Astrocyte of the hippocampus (primary cell): ENCODE measurements around the gene THY1.
"Not testable (repeated sequence)": the region's sequence is repeated elsewhere in the genome, so short reads cannot be mapped to it uniquely, and the experiment has no call there.

Source experiments
- DNase-seq: peaks from one replicate; pipeline ENCODE4 v3.0.0; 2011; ENCODE audit warnings: low read depth, low spot score

The THY1 gene

GRCh38 chr11:119445850-119446249 is 22.9 kb upstream of the THY1 start:
- no peak for DNase-seq

GRCh38 chr11:119445379-119445778 is 22.4 kb upstream of the THY1 start:
- DNase-seq = no peak

- no peak for DNase-seq
Observed at GRCh38 chr11:119441898-119442243, 18.9 kb upstream of the THY1 start.

- no peak for DNase-seq
Observed at GRCh38 chr11:119438599-119438998, 15.6 kb upstream of the THY1 start.

GRCh38 chr11:119437521-119437920 is 14.5 kb upstream of the THY1 start:
- not testable (repeated sequence) for DNase-seq

- DNase-seq = no peak
Observed at GRCh38 chr11:119436711-119437110, 13.7 kb upstream of the THY1 start.

GRCh38 chr11:119436093-119436492 is 13.1 kb upstream of the THY1 start:
- no peak for DNase-seq

- DNase-seq = no peak
Observed at GRCh38 chr11:119434591-119435330, 11.8 kb upstream of the THY1 start.

GRCh38 chr11:119433358-119433725 is 10.4 kb upstream of the THY1 start:
- no peak for DNase-seq

GRCh38 chr11:119432484-119433357 is 9.7 kb upstream of the THY1 start:
- peak; percentile 86 for DNase-seq

GRCh38 chr11:119431523-119431922 is 8.6 kb upstream of the THY1 start:
- DNase-seq = no peak

GRCh38 chr11:119427279-119427678 is 4.3 kb upstream of the THY1 start:
- no peak for DNase-seq

- DNase-seq = no peak
Observed at GRCh38 chr11:119426142-119426541, 3.2 kb upstream of the THY1 start.

- DNase-seq = no peak
Observed at GRCh38 chr11:119424775-119425174, 1.8 kb upstream of the THY1 start.

- DNase-seq = no peak
Observed at GRCh38 chr11:119424276-119424675, 1.3 kb upstream of the THY1 start.

- no peak for DNase-seq
Observed at GRCh38 chr11:119423509-119424254, 710 bp upstream of the THY1 start.

GRCh38 chr11:119421941-119422808 is 797 bp downstream of the THY1 start:
- peak; percentile 71 for DNase-seq

GRCh38 chr11:119421351-119421750 is 1.6 kb downstream of the THY1 start:
- peak; percentile 23 for DNase-seq

GRCh38 chr11:119420631-119421030 is 2.3 kb downstream of the THY1 start:
- no peak for DNase-seq

- DNase-seq = peak; percentile 31
Observed at GRCh38 chr11:119419834-119420492, 3.0 kb downstream of the THY1 start.

GRCh38 chr11:119419246-119419645 is 3.7 kb downstream of the THY1 start:
- no peak for DNase-seq
